ENCODE data around the gene PRICKLE1. TPM values are rescaled to one million over a fixed set of nuclear protein-coding genes. Genes with fewer than 3 reads are reported as not detected.

Gene PRICKLE1
- total and polyA plus RNA-seq, 2 of the 4 experiments (the other 2 are of a cell fraction) = 21.3 to 21.7 TPM

DNA sequence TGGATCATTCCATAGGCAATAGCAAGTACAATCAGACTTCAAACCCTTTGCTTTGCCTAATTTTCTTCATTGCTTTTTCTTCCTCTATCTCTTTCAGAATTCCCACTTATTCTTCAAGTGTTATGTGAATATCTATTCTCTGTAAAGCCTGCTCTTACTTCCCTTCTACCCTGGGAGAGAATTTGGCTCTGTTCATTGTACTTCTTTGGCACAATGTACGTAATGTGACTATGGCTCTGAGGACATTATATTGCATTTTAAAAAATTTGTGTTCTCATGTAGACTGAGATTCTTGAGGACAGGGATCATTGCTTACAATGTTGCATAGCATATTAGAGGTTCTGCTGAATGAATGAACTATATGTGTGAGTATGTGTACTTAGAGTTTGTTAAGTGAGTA lies 16.9 kb upstream of the PRICKLE1 start:
- ChIA-PET CTCF (interaction anchor here (1.6 kb wide), 1 partner anchor 10 kb away, joined by 6 read pairs; no protein-coding TSS in a partner anchor), POLR2A (ENCODE audit: unreplicated experiment) (no interaction called here)
- H3K18ac ChIP-seq (ENCODE audit: low read depth, low read length) = no peak overlapping the region
- H2BK5ac ChIP-seq (ENCODE audit: low read depth, low read length, poor library complexity, severe bottlenecking) = no peak overlapping the region
- intact Hi-C loops (cut with micrococcal nuclease) (loop anchor here (5.0 kb wide), 1 partner anchor 46 kb away; no protein-coding TSS in a partner anchor), in situ Hi-C loops (cut with MboI; ENCODE audit: low sequenced_read_pairs) (no loop called here), dilution Hi-C loops (cut with HindIII; ENCODE audit: low sequenced_read_pairs, unreplicated experiment) (no loop called here)
- no peak overlapping the region for H3K23ac ChIP-seq (ENCODE audit: low read depth, low read length)
- no peak overlapping the region for H4K8ac ChIP-seq (ENCODE audit: low read depth in 2 of 2, low read length in 2 of 2)
- H3K14ac ChIP-seq (replicated peaks; ENCODE audit: low read depth, low read length) = no peak overlapping the region
- peaks cover 8% of the 10 kb centered on the region for H3K27me3 ChIP-seq (ENCODE audit: control insufficient read depth, insufficient read depth, low read length)
- H2AK9ac ChIP-seq (replicated peaks; ENCODE audit: low read depth, low read length, poor library complexity) = no peak overlapping the region
- H2BK120ac ChIP-seq (ENCODE audit: low read depth, low read length) = no peak overlapping the region
- no peak overlapping the region for H3K4me3 ChIP-seq (ENCODE audit: insufficient read depth, low read depth, low read length)
- H3K27ac ChIP-seq (ENCODE audit: insufficient read depth, low read length) = no peak overlapping the region
- H3K79me1 ChIP-seq (ENCODE audit: low read depth in 1 of 2, low read length in 2 of 2) = no peaks in the 10 kb centered on the region
- H2BK20ac ChIP-seq (ENCODE audit: low read depth, low read length) = no peak overlapping the region
- H3K9me1 ChIP-seq (ENCODE audit: insufficient read depth, low read length) = no peaks in the 10 kb centered on the region
- no peak overlapping the region for H4K91ac ChIP-seq (ENCODE audit: insufficient read depth, low read depth, low read length)
- peaks cover 2% of the 10 kb centered on the region; the same call in 1 of the 2 replicates for H3K4me1 ChIP-seq (ENCODE audit: control insufficient read depth, insufficient read depth, low read length)
- no peak overlapping the region for H3K4ac ChIP-seq (ENCODE audit: low read depth, low read length)
- no peak overlapping the region for H4K5ac ChIP-seq (ENCODE audit: low read depth, low read length)
- DNase-seq (no peak), ATAC-seq (ENCODE audit: low read depth) (no peak)
- H2AK5ac ChIP-seq (ENCODE audit: low read depth, low read length) = no peak overlapping the region
- no peak overlapping the region for H3K9ac ChIP-seq (ENCODE audit: low read depth, low read length)
- no peak overlapping the region for H2BK15ac ChIP-seq (ENCODE audit: low read depth, low read length)
- no peaks in the 10 kb centered on the region for H3K36me3 ChIP-seq (ENCODE audit: control insufficient read depth, insufficient read depth, low read length)
- H2AFZ ChIP-seq (replicated peaks; ENCODE audit: low read length, poor library complexity) = no peak overlapping the region
- TF ChIP-seq CHD1 (IDR thresholded peaks at IDR 0.05; ENCODE audit: low read depth, low read length) = no peak
- TF ChIP-seq MAFK (IDR thresholded peaks at IDR 0.05; ENCODE audit: low read depth, low read length) = no peak
- TF ChIP-seq, protein P1, sequence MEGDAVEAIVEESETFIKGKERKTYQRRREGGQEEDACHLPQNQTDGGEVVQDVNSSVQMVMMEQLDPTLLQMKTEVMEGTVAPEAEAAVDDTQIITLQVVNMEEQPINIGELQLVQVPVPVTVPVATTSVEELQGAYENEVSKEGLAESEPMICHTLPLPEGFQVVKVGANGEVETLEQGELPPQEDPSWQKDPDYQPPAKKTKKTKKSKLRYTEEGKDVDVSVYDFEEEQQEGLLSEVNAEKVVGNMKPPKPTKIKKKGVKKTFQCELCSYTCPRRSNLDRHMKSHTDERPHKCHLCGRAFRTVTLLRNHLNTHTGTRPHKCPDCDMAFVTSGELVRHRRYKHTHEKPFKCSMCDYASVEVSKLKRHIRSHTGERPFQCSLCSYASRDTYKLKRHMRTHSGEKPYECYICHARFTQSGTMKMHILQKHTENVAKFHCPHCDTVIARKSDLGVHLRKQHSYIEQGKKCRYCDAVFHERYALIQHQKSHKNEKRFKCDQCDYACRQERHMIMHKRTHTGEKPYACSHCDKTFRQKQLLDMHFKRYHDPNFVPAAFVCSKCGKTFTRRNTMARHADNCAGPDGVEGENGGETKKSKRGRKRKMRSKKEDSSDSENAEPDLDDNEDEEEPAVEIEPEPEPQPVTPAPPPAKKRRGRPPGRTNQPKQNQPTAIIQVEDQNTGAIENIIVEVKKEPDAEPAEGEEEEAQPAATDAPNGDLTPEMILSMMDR (conservative IDR thresholded peaks at IDR 0.05; ENCODE audit: low read depth, low read length) = no peak
- TF ChIP-seq RFX5 (IDR thresholded peaks at IDR 0.05; ENCODE audit: low read depth, low read length) = no peak
- TF ChIP-seq, protein P2, sequence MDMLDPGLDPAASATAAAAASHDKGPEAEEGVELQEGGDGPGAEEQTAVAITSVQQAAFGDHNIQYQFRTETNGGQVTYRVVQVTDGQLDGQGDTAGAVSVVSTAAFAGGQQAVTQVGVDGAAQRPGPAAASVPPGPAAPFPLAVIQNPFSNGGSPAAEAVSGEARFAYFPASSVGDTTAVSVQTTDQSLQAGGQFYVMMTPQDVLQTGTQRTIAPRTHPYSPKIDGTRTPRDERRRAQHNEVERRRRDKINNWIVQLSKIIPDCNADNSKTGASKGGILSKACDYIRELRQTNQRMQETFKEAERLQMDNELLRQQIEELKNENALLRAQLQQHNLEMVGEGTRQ (IDR thresholded peaks at IDR 0.05; ENCODE audit: low read depth, low read length) = no peak
- no peak for TF ChIP-seq CEBPB (IDR thresholded peaks at IDR 0.05; ENCODE audit: low read depth, low read length)
- TF ChIP-seq MXI1 (IDR thresholded peaks at IDR 0.05; ENCODE audit: borderline replicate concordance, low read depth, low read length) = no peak
- TF ChIP-seq BHLHE40 (IDR thresholded peaks at IDR 0.05; ENCODE audit: low read depth, low read length) = no peak
- TF ChIP-seq RCOR1 (IDR thresholded peaks at IDR 0.05; ENCODE audit: insufficient replicate concordance, low read length) = no peak
- TF ChIP-seq SMC3 (IDR thresholded peaks at IDR 0.05; ENCODE audit: low read depth, low read length) = no peak
- no peak for TF ChIP-seq RAD21 (IDR thresholded peaks at IDR 0.05; ENCODE audit: low read length)
- no peak for TF ChIP-seq MAZ (IDR thresholded peaks at IDR 0.05; ENCODE audit: borderline replicate concordance, low read depth, low read length)
- TF ChIP-seq, protein P3, sequence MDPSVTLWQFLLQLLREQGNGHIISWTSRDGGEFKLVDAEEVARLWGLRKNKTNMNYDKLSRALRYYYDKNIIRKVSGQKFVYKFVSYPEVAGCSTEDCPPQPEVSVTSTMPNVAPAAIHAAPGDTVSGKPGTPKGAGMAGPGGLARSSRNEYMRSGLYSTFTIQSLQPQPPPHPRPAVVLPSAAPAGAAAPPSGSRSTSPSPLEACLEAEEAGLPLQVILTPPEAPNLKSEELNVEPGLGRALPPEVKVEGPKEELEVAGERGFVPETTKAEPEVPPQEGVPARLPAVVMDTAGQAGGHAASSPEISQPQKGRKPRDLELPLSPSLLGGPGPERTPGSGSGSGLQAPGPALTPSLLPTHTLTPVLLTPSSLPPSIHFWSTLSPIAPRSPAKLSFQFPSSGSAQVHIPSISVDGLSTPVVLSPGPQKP (IDR thresholded peaks at IDR 0.05; ENCODE audit: borderline replicate concordance, low read depth, low read length) = no peak
- TF ChIP-seq FOS (IDR thresholded peaks at IDR 0.05; ENCODE audit: low read depth, low read length) = no peak
- no peak for TF ChIP-seq NFE2L2 (IDR thresholded peaks at IDR 0.05; ENCODE audit: low read depth, low read length)
- no peak for TF ChIP-seq POLR2A (IDR thresholded peaks at IDR 0.05; ENCODE audit: low read depth, low read length)
- no TSS peak for BruUV-seq (replicated peaks)
- no CpG with 5 or more reads among the region's 1 CpG for WGBS, 2 experiments (ENCODE audit: extremely low coverage in 2 of 2, insufficient read length in 1 of 2)
- no peaks in the 10 kb centered on the region for H4K20me1 ChIP-seq (ENCODE audit: insufficient read depth, low read length)
- no peak overlapping the region for H3K4me2 ChIP-seq (ENCODE audit: low read depth, low read length)
- H3K9me3 ChIP-seq (ENCODE audit: control insufficient read depth, insufficient read depth, low read length) = no peaks in the 10 kb centered on the region
- no peak overlapping the region for H3K56ac ChIP-seq (ENCODE audit: extremely low read depth, insufficient read depth, low read length)
